GM12865 (cell line): Measurements from ENCODE around the gene RAD50.

Source experiments
- DNase-seq: peaks from one replicate; pipeline ENCODE4 v3.0.0; 2010; ENCODE audit warnings: low read depth
- H3K4me3 ChIP-seq: 2 replicates; pipeline ENCODE4 v1.5.1; 2011; ENCODE audit warnings: mild to moderate bottlenecking, low read depth, low read length, control low read depth
- CTCF ChIP-seq: IDR thresholded peaks from 2 replicates; pipeline ENCODE4 v1.5.1; 2011; ENCODE audit warnings: low read length, control low read depth, low read depth, inconsistent platforms; ENCODE audit not compliant: insufficient read depth; ENCODE audit errors: missing control alignments

Gene RAD50

GRCh38 chr5:132528021-132528420, 28.8 kb upstream of the RAD50 start:
- TF ChIP-seq CTCF: no peak
- DNase-seq: no peak
- H3K4me3 ChIP-seq: no peak overlapping the region

GRCh38 chr5:132528866-132529634, 27.7 kb upstream of the RAD50 start:
- H3K4me3 ChIP-seq: no peak overlapping the region
- TF ChIP-seq CTCF: no peak
- DNase-seq: peak; percentile 12

GRCh38 chr5:132530946-132531345, 25.8 kb upstream of the RAD50 start:
- H3K4me3 ChIP-seq: no peak overlapping the region
- DNase-seq: no peak
- no peak for TF ChIP-seq CTCF

GRCh38 chr5:132539716-132540115, 17.1 kb upstream of the RAD50 start:
- DNase-seq: no peak
- no peak for TF ChIP-seq CTCF

GRCh38 chr5:132540149-132540548, 16.6 kb upstream of the RAD50 start:
- no peak for TF ChIP-seq CTCF

More at GRCh38 chr5:132539716-132540115, 17.1 kb upstream of the RAD50 start:
- H3K4me3 ChIP-seq: no peak overlapping the region

GRCh38 chr5:132540764-132541163, 16.0 kb upstream of the RAD50 start:
- no peak for DNase-seq
- H3K4me3 ChIP-seq: no peak overlapping the region
- no peak for TF ChIP-seq CTCF

More at GRCh38 chr5:132540149-132540548, 16.6 kb upstream of the RAD50 start:
- no peak for DNase-seq
- no peak overlapping the region for H3K4me3 ChIP-seq
